OCI-LY7 (cell line): ENCODE measurements around the gene USP28.

Experiments used
- CTCF ChIP-seq: fragments of 200-600 bp; sonication (generic); conservative IDR thresholded peaks from 2 replicates; pipeline ENCODE4 v1.5.1; 2014; ENCODE audit warnings: mild to moderate bottlenecking, antibody characterized with exemption, low read length, moderate library complexity, mixed read lengths
- EZH2phosphoT487 ChIP-seq: fragments of 200-600 bp; sonication (generic); IDR thresholded peaks from 2 replicates; pipeline ENCODE4 v1.6.1; 2018; ENCODE audit warnings: low read depth, borderline replicate concordance, mild to moderate bottlenecking, mixed run types, antibody characterized with exemption, low read length, moderate library complexity, mixed read lengths

DNA sequence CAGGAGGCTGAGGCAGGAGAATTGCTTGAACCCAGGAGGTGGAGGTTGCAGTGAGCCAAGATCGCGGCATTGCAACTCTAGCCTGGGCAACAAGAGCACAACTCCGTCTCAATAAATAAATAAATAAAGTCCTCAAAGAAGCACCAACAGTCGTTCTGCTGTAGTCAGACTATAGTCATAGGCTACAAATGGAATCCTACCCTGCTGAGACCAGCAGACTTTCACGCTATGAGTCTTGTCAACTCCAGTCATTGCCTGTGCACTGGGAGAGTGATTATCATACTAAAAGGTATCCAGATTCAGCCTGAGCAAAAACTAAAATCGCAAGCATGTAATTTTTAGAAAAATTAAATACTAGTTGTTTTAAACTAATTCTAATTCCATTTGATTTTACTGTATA is 19.6 kb downstream of the USP28 start:
- no peak for TF ChIP-seq CTCF
- TF ChIP-seq EZH2phosphoT487: no peak
